GM12878 (cell line): ENCODE data around the gene CENPS. TPM values are rescaled to one million over a fixed set of nuclear protein-coding genes. Genes with fewer than 3 reads are reported as not detected.

ENCODE experiments used
- ATAC-seq: fragments of 200-7000 bp; cut with Tn5 transposase; 3 replicates; pipeline ENCODE4 v1.9.1; 2020; ENCODE audit warnings: mild to moderate bottlenecking, moderate library complexity
- BruUV-seq: library from RNA; stranded (reverse); fragments of 400-500 nt; replicated peaks from 2 replicates; lab custom pipeline; 2021; lab: Mats Ljungman, UMichigan
- CTCF ChIA-PET: fragments of 300-600 bp; sonication (Branson Sonifier 250); formaldehyde crosslinking; extraction: SDS; loops from one replicate; lab custom pipeline; 2021; ENCODE audit warnings: inconsistent platforms; lab: Yijun Ruan, JAX
- POLR2A ChIA-PET: fragments of 350-600 bp; formaldehyde crosslinking; extraction: SDS; loops from one replicate; lab custom pipeline; 2021; ENCODE audit warnings: inconsistent platforms; lab: Charles Lee
- RAD21 ChIA-PET: fragments of 300-600 bp; sonication (Branson Sonifier 250); formaldehyde crosslinking; loops from one replicate; lab custom pipeline; 2023; ENCODE audit warnings: antibody characterized with exemption; ENCODE audit not compliant: unreplicated experiment; lab: Charles Lee
- SMC1A ChIA-PET: fragments of 300-600 bp; sonication (Branson Sonifier 250); formaldehyde crosslinking; loops from one replicate; lab custom pipeline; 2023; ENCODE audit not compliant: unreplicated experiment, uncharacterized antibody; lab: Charles Lee
- DNase-seq: peaks from one replicate; pipeline ENCODE4 v3.0.0-alpha.2; 2011; ENCODE audit warnings: low read depth, low spot score
- FAIRE-seq: peaks from 3 replicates; lab custom pipeline; 2011; peaks lifted over from hg19 to GRCh38; lab: Jason Lieb, UNC
- H2AFZ ChIP-seq: 2 replicates; pipeline ENCODE4 v1.6.0; 2011; ENCODE audit warnings: low read depth, low read length, control low read depth; ENCODE audit not compliant: control insufficient read depth
- H3K27ac ChIP-seq: 2 replicates; pipeline ENCODE4 v1.5.1; 2011; ENCODE audit warnings: control low read depth; ENCODE audit not compliant: control insufficient read depth, insufficient read depth
- H3K27me3 ChIP-seq, 2 experiments: replicated peaks in 1 of 2; 2 replicates each; pipeline versions ENCODE4 v1.6.0 to v1.6.1; 2011; ENCODE audit warnings: low read length in 1 of 2; ENCODE audit not compliant: control insufficient read depth in 2 of 2, insufficient read depth in 2 of 2
- H3K36me3 ChIP-seq, 2 experiments: 2 replicates each; pipeline ENCODE4 v1.5.1; 2011; ENCODE audit warnings: low read length in 1 of 2; ENCODE audit not compliant: control insufficient read depth in 2 of 2, insufficient read depth in 2 of 2
- H3K4me1 ChIP-seq: 2 replicates; pipeline ENCODE4 v1.6.1; 2011; ENCODE audit warnings: mild to moderate bottlenecking, low read length, moderate library complexity, mixed read lengths; ENCODE audit not compliant: control insufficient read depth, insufficient read depth
- H3K4me2 ChIP-seq: 2 replicates; pipeline ENCODE4 v1.6.0; 2011; ENCODE audit warnings: control low read depth; ENCODE audit not compliant: control insufficient read depth, insufficient read depth
- H3K4me3 ChIP-seq: fragments of 200-600 bp; sonication (generic); 2 replicates; pipeline ENCODE4 v1.5.1; 2016
- H3K79me2 ChIP-seq: 2 replicates; pipeline ENCODE4 v1.6.0; 2011; ENCODE audit warnings: low read length; ENCODE audit not compliant: control insufficient read depth, insufficient read depth
- H3K9ac ChIP-seq: 2 replicates; pipeline ENCODE4 v1.8.0; 2011; ENCODE audit warnings: low read length, control low read depth, mixed read lengths; ENCODE audit not compliant: control insufficient read depth, insufficient read depth
- H3K9me3 ChIP-seq: replicated peaks from 3 replicates; pipeline ENCODE4 v1.5.1; 2011; ENCODE audit warnings: mild to moderate bottlenecking, low read length; ENCODE audit not compliant: control insufficient read depth, insufficient read depth
- H4K20me1 ChIP-seq: 2 replicates; pipeline ENCODE4 v1.6.0; 2011; ENCODE audit not compliant: control insufficient read depth, insufficient read depth
- BHLHE40 ChIP-seq, 2 experiments: fragments of 450-650 bp in 1 of 2; IDR thresholded peaks; 2 replicates each; pipeline ENCODE4 v1.6.1; 2011 to 2017; ENCODE audit warnings: low read depth in 2 of 2, borderline replicate concordance in 1 of 2, improper control_type of control experiment in 1 of 2, low read length in 1 of 2, mild to moderate bottlenecking in 1 of 2
- BMI1 ChIP-seq: fragments of 450-650 bp; IDR thresholded peaks from 2 replicates; pipeline ENCODE4 v1.6.1; 2016; ENCODE audit warnings: mild to moderate bottlenecking, moderate library complexity, borderline replicate concordance
- CREM ChIP-seq: IDR thresholded peaks from 2 replicates; pipeline ENCODE4 v1.6.1; 2014; ENCODE audit warnings: antibody characterized with exemption, low read depth
- E2F8 ChIP-seq: fragments of 450-650 bp; IDR thresholded peaks from 2 replicates; pipeline ENCODE4 v1.6.1; 2018; ENCODE audit warnings: mild to moderate bottlenecking, low read depth, moderate library complexity; ENCODE audit not compliant: partially characterized antibody
- JUNB ChIP-seq: IDR thresholded peaks from 2 replicates; pipeline ENCODE4 v1.6.1; 2016; ENCODE audit warnings: antibody characterized with exemption, mild to moderate bottlenecking
- NFYA ChIP-seq: IDR thresholded peaks from 2 replicates; pipeline ENCODE4 v1.6.1; 2011; ENCODE audit warnings: low read depth, mild to moderate bottlenecking, low read length, improper control_type of control experiment, borderline replicate concordance
- POLR2AphosphoS5 ChIP-seq: IDR thresholded peaks from 2 replicates; pipeline ENCODE4 v1.6.1; 2011; ENCODE audit warnings: mild to moderate bottlenecking, low read length, inconsistent platforms
- POU2F2 ChIP-seq: IDR thresholded peaks from 3 replicates; pipeline ENCODE4 v1.6.1; 2011; ENCODE audit warnings: low read depth, mild to moderate bottlenecking, low read length, borderline replicate concordance
- SMC3 ChIP-seq: IDR thresholded peaks from 2 replicates; pipeline ENCODE4 v1.6.1; 2011; ENCODE audit warnings: low read length, improper control_type of control experiment, borderline replicate concordance
- SREBF1 ChIP-seq: IDR thresholded peaks from 2 replicates; pipeline ENCODE4 v1.6.1; 2012; ENCODE audit warnings: mild to moderate bottlenecking, low read length
- WRNIP1 ChIP-seq: IDR thresholded peaks from 2 replicates; pipeline ENCODE4 v1.6.1; 2011; ENCODE audit warnings: low read depth, low read length, improper control_type of control experiment, borderline replicate concordance
- ZNF274 ChIP-seq: IDR thresholded peaks from one replicate; pipeline ENCODE4 v1.8.0; 2011; ENCODE audit not compliant: insufficient read length, insufficient read depth
- ZSCAN29 ChIP-seq: fragments of 450-650 bp; IDR thresholded peaks from 2 replicates; pipeline ENCODE4 v1.6.1; 2017; ENCODE audit warnings: mild to moderate bottlenecking, moderate library complexity
- WGBS: methylation state at CpG from one replicate; pipeline ENCODE4 v1.1.6; 2016; ENCODE audit warnings: low lambda C conversion rate; ENCODE audit not compliant: insufficient replicate concordance, insufficient coverage; ENCODE audit errors: missing lambda C conversion rate; 5-methylcytosine and 5-hydroxymethylcytosine counted together
- in situ Hi-C: fragments of 300-500 bp; cut with MboI; formaldehyde crosslinking; loops from 9 replicates; pipeline ENCODE4 v1.14.3; 2018; ENCODE audit warnings: mixed read lengths
- intact Hi-C: fragments of 100-400 bp; cut with micrococcal nuclease; formaldehyde crosslinking; loops from one replicate; pipeline ENCODE4 v1.14.2; 2022; ENCODE audit not compliant: unreplicated experiment
- polyA plus RNA-seq, 11 experiments: library from polyadenylated mRNA; depleted of rRNA in 4 of 11; unstranded in 6 of 11; stranded (reverse) in 5 of 11; fragments of >200 nt; fragmentation: Nextera tagmentation in 4 of 11; fragmentation: Illumina TruSeq in 1 of 11; extraction: Ambion mirVana in 4 of 11; extraction: Trizol in 1 of 11; gene quantifications; 1 replicate in 1 of 11; 2 replicates in 10 of 11; pipeline versions ENCODE4 v1.2.1 to v1.2.3, GENCODE V29; 2011 to 2016; ENCODE audit warnings: inconsistent platforms in 2 of 11, missing spikeins in 2 of 11, low read depth in 1 of 11
- total RNA-seq, 4 experiments: library from RNA; depleted of rRNA in 3 of 4; stranded (reverse); fragments of >200 nt in 3 of 4; fragmentation: Illumina TruSeq in 1 of 4; extraction: Trizol in 1 of 4; gene quantifications; 2 replicates each; pipeline versions ENCODE4 v1.2.1 to v1.2.3, GENCODE V29; 2013 to 2021
- TF ChIP-seq, protein P1 (sequence below): IDR thresholded peaks from 2 replicates; pipeline ENCODE4 v1.6.1; 2011; ENCODE audit warnings: low read depth, mild to moderate bottlenecking, low read length, moderate library complexity, borderline replicate concordance; ENCODE audit errors: extremely low read depth
- TF ChIP-seq, protein P2 (sequence below): fragments of 450-650 bp; IDR thresholded peaks from 2 replicates; pipeline ENCODE4 v1.6.1; 2017; ENCODE audit warnings: borderline replicate concordance
- TF ChIP-seq, protein P3 (sequence below): fragments of 450-650 bp; IDR thresholded peaks from 2 replicates; pipeline ENCODE4 v1.6.1; 2017; ENCODE audit warnings: mild to moderate bottlenecking, low read depth, inconsistent platforms; ENCODE audit not compliant: poor library complexity, severe bottlenecking

Gene CENPS
- total and polyA plus RNA-seq, 10 of the 15 experiments (the other 5 are each of a cell fraction or from before 2014, with no cell fraction given): 9.4 to 51.7 (median 16.7) TPM

GRCh38 chr1:10471411-10472219 is 41.4 kb downstream of the CENPS start:
- Histone ChIP-seq H3K36me3 (peaks cover 0 to 10% of the 10 kb centered on the region in 2 experiments; a peak in 3 of 4 replicates), H3K4me3 (peak overlapping the region; percentile 79), H3K4me2 (peak overlapping the region; percentile 98), H4K20me1 (no peaks in the 10 kb centered on the region), H3K4me1 (peaks cover 18% of the 10 kb centered on the region), H2AFZ (peak overlapping the region; percentile 79), H3K9me3 (no peaks in the 10 kb centered on the region), H3K79me2 (peaks cover 32% of the 10 kb centered on the region), H3K9ac (peak overlapping the region; percentile 71), H3K27me3 (no peaks in the 10 kb centered on the region), H3K27ac (peak overlapping the region; percentile 70)
- ChIA-PET SMC1A (interaction anchor here (0.9 to 1.5 kb wide), 3 partner anchors 22 to 41 kb away, joined by 3 to 6 read pairs (median 4); partner anchors contain the start of gene CENPS), RAD21 (interaction anchor here (1.4 to 3.1 kb wide), 2 partner anchors 23 to 41 kb away, joined by 3 to 14 read pairs; partner anchors contain the start of gene CENPS), CTCF (interaction anchor here (1.8 kb wide), 1 partner anchor 23 kb away, joined by 12 read pairs; no protein-coding TSS in a partner anchor), POLR2A (interaction anchor here (0.7 to 2.6 kb wide), 2 partner anchors 38 to 1147 kb away, joined by 5 to 10 read pairs; no protein-coding TSS in a partner anchor)
- in situ Hi-C loops (no loop called here), intact Hi-C loops (loop anchor here (10.0 kb wide), 1 partner anchor 1433 kb away; no protein-coding TSS in a partner anchor)
- DNase-seq (no peak), FAIRE-seq (no peak), ATAC-seq (peak; percentile 6)
- TSS peak; percentile 82 for BruUV-seq
- 3% methylated on average over 23 of the region's 23 CpGs for WGBS
- TF ChIP-seq WRNIP1 (no peak), E2F8 (no peak), ZNF274 (no peak), BMI1 (no peak), CREM (no peak), BHLHE40 (IDR thresholded peaks at IDR 0.05; ENCODE audit: borderline replicate concordance in 1 of 2, low read depth in 2 of 2, low read length in 1 of 2) (no peak), ZSCAN29 (no peak), JUNB (no peak), SREBF1 (no peak), POU2F2 (0 out of 3 replicates have a peak, but pooled peaks have one; percentile 2), SMC3 (no peak), POLR2AphosphoS5 (peak; percentile 9; the same call in 1 of the 2 replicates), NFYA (no peak)
- TF ChIP-seq, protein P1, sequence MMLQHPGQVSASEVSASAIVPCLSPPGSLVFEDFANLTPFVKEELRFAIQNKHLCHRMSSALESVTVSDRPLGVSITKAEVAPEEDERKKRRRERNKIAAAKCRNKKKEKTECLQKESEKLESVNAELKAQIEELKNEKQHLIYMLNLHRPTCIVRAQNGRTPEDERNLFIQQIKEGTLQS: no peak
- TF ChIP-seq, protein P2, sequence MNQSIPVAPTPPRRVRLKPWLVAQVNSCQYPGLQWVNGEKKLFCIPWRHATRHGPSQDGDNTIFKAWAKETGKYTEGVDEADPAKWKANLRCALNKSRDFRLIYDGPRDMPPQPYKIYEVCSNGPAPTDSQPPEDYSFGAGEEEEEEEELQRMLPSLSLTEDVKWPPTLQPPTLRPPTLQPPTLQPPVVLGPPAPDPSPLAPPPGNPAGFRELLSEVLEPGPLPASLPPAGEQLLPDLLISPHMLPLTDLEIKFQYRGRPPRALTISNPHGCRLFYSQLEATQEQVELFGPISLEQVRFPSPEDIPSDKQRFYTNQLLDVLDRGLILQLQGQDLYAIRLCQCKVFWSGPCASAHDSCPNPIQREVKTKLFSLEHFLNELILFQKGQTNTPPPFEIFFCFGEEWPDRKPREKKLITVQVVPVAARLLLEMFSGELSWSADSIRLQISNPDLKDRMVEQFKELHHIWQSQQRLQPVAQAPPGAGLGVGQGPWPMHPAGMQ: no peak
- TF ChIP-seq, protein P3, sequence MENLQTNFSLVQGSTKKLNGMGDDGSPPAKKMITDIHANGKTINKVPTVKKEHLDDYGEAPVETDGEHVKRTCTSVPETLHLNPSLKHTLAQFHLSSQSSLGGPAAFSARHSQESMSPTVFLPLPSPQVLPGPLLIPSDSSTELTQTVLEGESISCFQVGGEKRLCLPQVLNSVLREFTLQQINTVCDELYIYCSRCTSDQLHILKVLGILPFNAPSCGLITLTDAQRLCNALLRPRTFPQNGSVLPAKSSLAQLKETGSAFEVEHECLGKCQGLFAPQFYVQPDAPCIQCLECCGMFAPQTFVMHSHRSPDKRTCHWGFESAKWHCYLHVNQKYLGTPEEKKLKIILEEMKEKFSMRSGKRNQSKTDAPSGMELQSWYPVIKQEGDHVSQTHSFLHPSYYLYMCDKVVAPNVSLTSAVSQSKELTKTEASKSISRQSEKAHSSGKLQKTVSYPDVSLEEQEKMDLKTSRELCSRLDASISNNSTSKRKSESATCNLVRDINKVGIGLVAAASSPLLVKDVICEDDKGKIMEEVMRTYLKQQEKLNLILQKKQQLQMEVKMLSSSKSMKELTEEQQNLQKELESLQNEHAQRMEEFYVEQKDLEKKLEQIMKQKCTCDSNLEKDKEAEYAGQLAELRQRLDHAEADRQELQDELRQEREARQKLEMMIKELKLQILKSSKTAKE: no peak
